Endodermal cell (in vitro differentiated cells): ENCODE data around the gene CLIP1. TPM values are rescaled to one million over a fixed set of nuclear protein-coding genes. Genes with fewer than 3 reads are reported as not detected.

Source experiments
- DNase-seq: peaks from one replicate; pipeline ENCODE4 v3.0.0-alpha.2; 2017
- H3K27ac ChIP-seq: 2 replicates; pipeline ENCODE4 v1.5.1; 2013; ENCODE audit warnings: mild to moderate bottlenecking, low read depth, low read length, moderate library complexity
- H3K27me3 ChIP-seq: 2 replicates; pipeline ENCODE4 v1.6.1; 2013; ENCODE audit warnings: mild to moderate bottlenecking, low read length, moderate library complexity; ENCODE audit not compliant: insufficient read depth, control insufficient read depth, poor library complexity, severe bottlenecking
- H3K36me3 ChIP-seq: 2 replicates; pipeline ENCODE4 v1.7.0; 2013; ENCODE audit warnings: mild to moderate bottlenecking, low read length, moderate library complexity; ENCODE audit not compliant: control insufficient read depth, insufficient read depth
- H3K4me1 ChIP-seq: one replicate; pipeline ENCODE4 v1.7.0; 2013; ENCODE audit warnings: low read length; ENCODE audit not compliant: control insufficient read depth, insufficient read depth
- H3K4me3 ChIP-seq: 2 replicates; pipeline ENCODE4 v1.5.1; 2013; ENCODE audit warnings: mild to moderate bottlenecking, low read length, moderate library complexity
- H3K9ac ChIP-seq: 2 replicates; pipeline ENCODE4 v1.6.1; 2013; ENCODE audit warnings: mild to moderate bottlenecking, low read length, moderate library complexity; ENCODE audit not compliant: poor library complexity, severe bottlenecking; ENCODE audit errors: extremely low read depth
- H3K9me3 ChIP-seq: 2 replicates; pipeline ENCODE4 v1.6.1; 2013; ENCODE audit warnings: mild to moderate bottlenecking, low read length, moderate library complexity; ENCODE audit not compliant: control insufficient read depth
- H3K27ac Mint-ChIP-seq: 2 replicates; pipeline ENCODE4 v1.8.0; 2020; ENCODE audit warnings: mixed read lengths
- H3K27me3 Mint-ChIP-seq: 2 replicates; pipeline ENCODE4 v1.8.0; 2021; ENCODE audit warnings: mild to moderate bottlenecking, mixed read lengths; ENCODE audit not compliant: insufficient read depth
- H3K36me3 Mint-ChIP-seq: 2 replicates; pipeline ENCODE4 v1.8.0; 2020; ENCODE audit warnings: low read depth, mixed read lengths
- H3K4me1 Mint-ChIP-seq: 2 replicates; pipeline ENCODE4 v1.8.0; 2020; ENCODE audit warnings: mixed read lengths
- H3K4me3 Mint-ChIP-seq: 2 replicates; pipeline ENCODE4 v1.8.0; 2020; ENCODE audit warnings: mild to moderate bottlenecking, moderate library complexity, mixed read lengths
- H3K9me3 Mint-ChIP-seq: 2 replicates; pipeline ENCODE4 v1.8.0; 2020; ENCODE audit warnings: mild to moderate bottlenecking, mixed read lengths
- CTCF ChIP-seq: fragments of 200-600 bp; sonication (generic); conservative IDR thresholded peaks from 2 replicates; pipeline ENCODE4 v1.5.0; 2021; ENCODE audit warnings: antibody characterized with exemption, mild to moderate bottlenecking
- WGBS, 2 experiments: methylation state at CpG; one replicate each; pipeline versions ENCODE4 v1.1.5 to v1.1.7; 2013; ENCODE audit warnings: missing lambda C conversion rate in 2 of 2, mixed read lengths in 1 of 2; ENCODE audit not compliant: insufficient coverage in 1 of 2, insufficient read length in 1 of 2; 5-methylcytosine and 5-hydroxymethylcytosine counted together
- total RNA-seq, 2 donors: library from RNA; stranded (reverse); fragmentation: NEBNext Ultra II Directional in 1 of 2; extraction: Animal tissue kit (Norgen Biotek cat#: 25700) in 1 of 2; gene quantifications; 2 replicates in 1 of 2; 3 replicates in 1 of 2; pipeline ENCODE4 v1.2.1, GENCODE V29; 2021

Gene CLIP1
- total RNA-seq, 2 donors from 2014 or later: 56.5 to 65.1 TPM

- Histone ChIP-seq H3K4me3 (no peak overlapping the region), H3K27ac (no peak overlapping the region), H3K36me3 (peaks cover 35% of the 10 kb centered on the region), H3K4me1 (no peaks in the 10 kb centered on the region), H3K9me3 (no peaks in the 10 kb centered on the region), H3K27me3 (no peaks in the 10 kb centered on the region), H3K9ac (no peak overlapping the region)
- no peak for DNase-seq
- Mint-ChIP-seq H3K9me3 (no peaks in the 10 kb centered on the region), H3K27me3 (peaks cover 3% of the 10 kb centered on the region), H3K4me1 (peaks cover 16% of the 10 kb centered on the region), H3K36me3 (peaks cover 37% of the 10 kb centered on the region), H3K27ac (no peak overlapping the region), H3K4me3 (no peak overlapping the region)
- no peak for TF ChIP-seq CTCF
- 91 to 93% methylated on average over 5 of the region's 5 CpGs for WGBS, 2 experiments
These were observed 194.4 kb downstream of the CLIP1 start for GRCh38 chr12:122228092-122228491.

- no peaks in the 10 kb centered on the region for H3K9me3 ChIP-seq
- Mint-ChIP-seq H3K4me1 (peaks cover 21% of the 10 kb centered on the region), H3K4me3 (no peak overlapping the region), H3K9me3 (no peaks in the 10 kb centered on the region), H3K27me3 (peaks cover 3% of the 10 kb centered on the region), H3K27ac (no peak overlapping the region), H3K36me3 (peaks cover 41% of the 10 kb centered on the region)
- peaks cover 34% of the 10 kb centered on the region for H3K36me3 ChIP-seq
- DNase-seq: no peak
- no peak overlapping the region for H3K9ac ChIP-seq
- no peak overlapping the region for H3K4me3 ChIP-seq
- no peak for TF ChIP-seq CTCF
- 95% methylated on average over 13 to 17 of the region's 17 CpGs for WGBS, 2 experiments
- no peaks in the 10 kb centered on the region for H3K27me3 ChIP-seq
- H3K27ac ChIP-seq: no peak overlapping the region
- peaks cover 3% of the 10 kb centered on the region for H3K4me1 ChIP-seq
These were observed 195.1 kb downstream of the CLIP1 start for GRCh38 chr12:122227341-122227740.

- Mint-ChIP-seq H3K4me1 (peaks cover 21% of the 10 kb centered on the region), H3K27me3 (peaks cover 3% of the 10 kb centered on the region), H3K36me3 (peaks cover 42% of the 10 kb centered on the region), H3K27ac (no peak overlapping the region), H3K9me3 (no peaks in the 10 kb centered on the region), H3K4me3 (no peak overlapping the region)
- Histone ChIP-seq H3K36me3 (peaks cover 34% of the 10 kb centered on the region), H3K4me1 (peaks cover 3% of the 10 kb centered on the region), H3K9ac (no peak overlapping the region), H3K27ac (peak overlapping the region; percentile 42), H3K4me3 (no peak overlapping the region), H3K27me3 (no peaks in the 10 kb centered on the region), H3K9me3 (no peaks in the 10 kb centered on the region)
- DNase-seq: no peak
- no peak for TF ChIP-seq CTCF
- 29 to 36% methylated on average over 16 to 53 of the region's 55 CpGs for WGBS, 2 experiments
These were observed 195.9 kb downstream of the CLIP1 start for GRCh38 chr12:122226366-122227125.
